Esophagus (tissue), 2 donors: ENCODE results near the gene MDFI. TPM values are rescaled to one million over a fixed set of nuclear protein-coding genes. Genes with fewer than 3 reads are reported as not detected.

Experiments
- H3K27ac ChIP-seq, 2 donors: one replicate each; pipeline ENCODE4 v1.5.1; 2013; ENCODE audit warnings: low read depth in 2 of 2, mild to moderate bottlenecking in 2 of 2, inconsistent platforms in 1 of 2, low read length in 1 of 2, moderate library complexity in 1 of 2
- H3K27me3 ChIP-seq, 2 donors: one replicate each; pipeline ENCODE4 v1.6.1; 2013; ENCODE audit warnings: low read length in 2 of 2, control low read depth in 1 of 2, mild to moderate bottlenecking in 1 of 2; ENCODE audit not compliant: insufficient read depth in 2 of 2, control insufficient read depth in 1 of 2
- H3K36me3 ChIP-seq, 2 donors: one replicate each; pipeline ENCODE4 v1.6.1; 2013; ENCODE audit warnings: low read length in 1 of 2; ENCODE audit not compliant: control insufficient read depth in 2 of 2, insufficient read depth in 2 of 2
- H3K4me1 ChIP-seq, 2 donors: one replicate each; pipeline ENCODE4 v1.6.1; 2013; ENCODE audit warnings: low read length in 1 of 2; ENCODE audit not compliant: control insufficient read depth in 2 of 2, insufficient read depth in 2 of 2
- H3K4me3 ChIP-seq, 2 donors: one replicate each; pipeline ENCODE4 v1.5.1; 2013; ENCODE audit warnings: low read length in 2 of 2, mild to moderate bottlenecking in 2 of 2, low read depth in 1 of 2, moderate library complexity in 1 of 2
- H3K9me3 ChIP-seq, 2 donors: one replicate each; pipeline ENCODE4 v1.6.1; 2013; ENCODE audit warnings: mild to moderate bottlenecking in 2 of 2, low read depth in 1 of 2, low read length in 1 of 2, moderate library complexity in 1 of 2; ENCODE audit not compliant: control insufficient read depth in 2 of 2, insufficient read depth in 1 of 2
- WGBS, 2 donors: extraction: QIAGEN DNeasy Blood & Tissue Kit; methylation state at CpG; one replicate each; pipeline ENCODE4 v1.1.7; 2013; 5-methylcytosine and 5-hydroxymethylcytosine counted together
- polyA plus RNA-seq, 2 donors: library from polyadenylated mRNA; stranded (reverse); fragments of 200-250 nt; gene quantifications; one replicate each; pipeline ENCODE4 v1.2.3, GENCODE V29; 2013
- donor health status: healthy with polysubstance abuse.
- donor health status: Bipolar disorder and iron deficiency.

Gene MDFI
- polyA plus RNA-seq, 2 donors: 57.2 to 70.3 TPM

GRCh38 chr6:41594766-41595165 lies 43.5 kb upstream of the MDFI start:
- no peaks in the 10 kb centered on the region for H3K27me3 ChIP-seq
- peaks cover 0 to 28% of the 10 kb centered on the region in 2 donors for H3K36me3 ChIP-seq
- H3K4me1 ChIP-seq: no peaks in the 10 kb centered on the region
- WGBS, 2 donors: 93 to 95% methylated on average over 15 of the region's 15 CpGs
- no peaks in the 10 kb centered on the region for H3K9me3 ChIP-seq
- no peak overlapping the region for H3K27ac ChIP-seq
- no peak overlapping the region for H3K4me3 ChIP-seq

- WGBS, 2 donors: 91 to 92% methylated on average over 6 of the region's 6 CpGs
- peaks cover 0 to 24% of the 10 kb centered on the region in 2 donors for H3K36me3 ChIP-seq
- H3K4me1 ChIP-seq: no peaks in the 10 kb centered on the region
- no peak overlapping the region for H3K4me3 ChIP-seq
- H3K27me3 ChIP-seq: no peaks in the 10 kb centered on the region
- no peaks in the 10 kb centered on the region for H3K9me3 ChIP-seq
- no peak overlapping the region for H3K27ac ChIP-seq
Observed at GRCh38 chr6:41595166-41595565, 43.1 kb upstream of the MDFI start.

- Histone ChIP-seq H3K27ac (no peak overlapping the region), H3K4me1 (no peaks in the 10 kb centered on the region), H3K27me3 (no peaks in the 10 kb centered on the region), H3K4me3 (no peak overlapping the region), H3K36me3 (peaks cover 0 to 21% of the 10 kb centered on the region in 2 donors), H3K9me3 (no peaks in the 10 kb centered on the region)
- 86 to 90% methylated on average over 10 of the region's 10 CpGs for WGBS, 2 donors
Observed at GRCh38 chr6:41596096-41596685, 42.1 kb upstream of the MDFI start.

GRCh38 chr6:41596807-41597206 lies 41.5 kb upstream of the MDFI start:
- Histone ChIP-seq H3K27me3 (no peaks in the 10 kb centered on the region), H3K36me3 (peaks cover 0 to 16% of the 10 kb centered on the region in 2 donors), H3K27ac (no peak overlapping the region), H3K4me1 (no peaks in the 10 kb centered on the region), H3K4me3 (no peak overlapping the region), H3K9me3 (no peaks in the 10 kb centered on the region)
- WGBS, 2 donors: 96% methylated on average over 11 of the region's 11 CpGs

GRCh38 chr6:41597246-41598000 lies 40.8 kb upstream of the MDFI start:
- Histone ChIP-seq H3K9me3 (no peaks in the 10 kb centered on the region), H3K4me1 (no peaks in the 10 kb centered on the region)

GRCh38 chr6:41598670-41599014 lies 39.6 kb upstream of the MDFI start:
- H3K27me3 ChIP-seq: no peaks in the 10 kb centered on the region
- H3K36me3 ChIP-seq: peaks cover 0 to 16% of the 10 kb centered on the region in 2 donors
- no peak overlapping the region for H3K4me3 ChIP-seq
- WGBS, 2 donors: 85 to 87% methylated on average over 7 to 8 of the region's 8 CpGs
- no peaks in the 10 kb centered on the region for H3K9me3 ChIP-seq
- H3K4me1 ChIP-seq: peaks cover 0 to 3% of the 10 kb centered on the region in 2 donors
- H3K27ac ChIP-seq: no peak overlapping the region

More at GRCh38 chr6:41597246-41598000, 40.8 kb upstream of the MDFI start:
- Histone ChIP-seq H3K27me3 (no peaks in the 10 kb centered on the region), H3K27ac (no peak overlapping the region), H3K4me3 (no peak overlapping the region), H3K36me3 (peaks cover 0 to 16% of the 10 kb centered on the region in 2 donors)
- WGBS, 2 donors: 83 to 87% methylated on average over 15 to 19 of the region's 19 CpGs

GRCh38 chr6:41599015-41599851 lies 39.0 kb upstream of the MDFI start:
- no peaks in the 10 kb centered on the region for H3K27me3 ChIP-seq
- WGBS, 2 donors: 70 to 77% methylated on average over 20 to 21 of the region's 21 CpGs
- no peaks in the 10 kb centered on the region for H3K9me3 ChIP-seq
- H3K4me1 ChIP-seq: peaks cover 0 to 3% of the 10 kb centered on the region in 2 donors
- no peak overlapping the region for H3K27ac ChIP-seq
- peaks cover 0 to 16% of the 10 kb centered on the region in 2 donors for H3K36me3 ChIP-seq
- H3K4me3 ChIP-seq: no peak overlapping the region

GRCh38 chr6:41599852-41600445 lies 38.3 kb upstream of the MDFI start:
- Histone ChIP-seq H3K27me3 (no peaks in the 10 kb centered on the region), H3K27ac (no peak overlapping the region), H3K4me3 (no peak overlapping the region), H3K9me3 (no peaks in the 10 kb centered on the region), H3K4me1 (peaks cover 0 to 3% of the 10 kb centered on the region in 2 donors), H3K36me3 (peaks cover 0 to 12% of the 10 kb centered on the region in 2 donors)
- WGBS, 2 donors: 87 to 89% methylated on average over 14 of the region's 14 CpGs

GRCh38 chr6:41600499-41601247 lies 37.6 kb upstream of the MDFI start:
- Histone ChIP-seq H3K27ac (no peak overlapping the region), H3K4me3 (no peak overlapping the region), H3K36me3 (peaks cover 0 to 10% of the 10 kb centered on the region in 2 donors), H3K27me3 (no peaks in the 10 kb centered on the region), H3K4me1 (peaks cover 0 to 4% of the 10 kb centered on the region in 2 donors), H3K9me3 (no peaks in the 10 kb centered on the region)
- WGBS, 2 donors: 79 to 81% methylated on average over 22 of the region's 22 CpGs
